Mesendoderm (in vitro differentiated cells): ENCODE results near the gene AGAP2.

Source experiments
- DNase-seq: peaks from one replicate; pipeline ENCODE4 v3.0.0; 2013
- H2AK5ac ChIP-seq: 2 replicates; pipeline ENCODE4 v1.6.1; 2013; ENCODE audit warnings: low read length, inconsistent platforms
- H2BK120ac ChIP-seq: 2 replicates; pipeline ENCODE4 v1.6.1; 2013; ENCODE audit warnings: low read depth, mild to moderate bottlenecking, low read length, moderate library complexity, mixed read lengths
- H2BK15ac ChIP-seq: replicated peaks from 2 replicates; pipeline ENCODE4 v1.6.1; 2013; ENCODE audit warnings: low read depth, mild to moderate bottlenecking, moderate library complexity
- H2BK5ac ChIP-seq: 2 replicates; pipeline ENCODE4 v1.6.1; 2013; ENCODE audit warnings: low read length, inconsistent platforms
- H3K18ac ChIP-seq: 2 replicates; pipeline ENCODE4 v1.6.1; 2013; ENCODE audit warnings: mild to moderate bottlenecking, low read length, mixed read lengths
- H3K23ac ChIP-seq: one replicate; pipeline ENCODE4 v1.6.1; 2013; ENCODE audit warnings: low read length
- H3K27ac ChIP-seq: 2 replicates; pipeline ENCODE4 v1.5.1; 2013; ENCODE audit warnings: low read depth, mild to moderate bottlenecking, inconsistent platforms, low read length, moderate library complexity
- H3K27me3 ChIP-seq: 2 replicates; pipeline ENCODE4 v1.6.1; 2013; ENCODE audit warnings: low read length, control low read depth, mild to moderate bottlenecking, inconsistent platforms; ENCODE audit not compliant: insufficient read depth, poor library complexity
- H3K36me3 ChIP-seq: 2 replicates; pipeline ENCODE4 v1.6.1; 2013; ENCODE audit warnings: low read length, inconsistent platforms; ENCODE audit not compliant: control insufficient read depth, insufficient read depth
- H3K4ac ChIP-seq: one replicate; pipeline ENCODE4 v1.6.1; 2013; ENCODE audit warnings: low read depth, mild to moderate bottlenecking, low read length, moderate library complexity
- H3K4me1 ChIP-seq: 2 replicates; pipeline ENCODE4 v1.6.1; 2013; ENCODE audit warnings: low read depth, low read length, inconsistent platforms; ENCODE audit not compliant: control insufficient read depth
- H3K4me2 ChIP-seq: 2 replicates; pipeline ENCODE4 v1.6.1; 2013; ENCODE audit warnings: low read length
- H3K4me3 ChIP-seq: 2 replicates; pipeline ENCODE4 v1.5.1; 2013; ENCODE audit warnings: mild to moderate bottlenecking, low read length
- H3K56ac ChIP-seq: one replicate; pipeline ENCODE4 v1.6.1; 2013; ENCODE audit warnings: low read length
- H3K79me1 ChIP-seq: 2 replicates; pipeline ENCODE4 v1.6.1; 2013; ENCODE audit warnings: low read length, inconsistent platforms
- H3K79me2 ChIP-seq: 2 replicates; pipeline ENCODE4 v1.6.1; 2013; ENCODE audit warnings: mild to moderate bottlenecking, low read length; ENCODE audit not compliant: control insufficient read depth, insufficient read depth
- H3K9ac ChIP-seq: 2 replicates; pipeline ENCODE4 v1.6.1; 2013; ENCODE audit warnings: low read length, inconsistent platforms
- H4K5ac ChIP-seq: one replicate; pipeline ENCODE4 v1.6.1; 2013; ENCODE audit warnings: low read length
- H4K8ac ChIP-seq: one replicate; pipeline ENCODE4 v1.6.1; 2013; ENCODE audit warnings: low read depth, mild to moderate bottlenecking, control low read depth, low read length, moderate library complexity
- WGBS: extraction: QIAGEN DNeasy Blood & Tissue Kit; methylation state at CpG from one replicate; pipeline ENCODE4 v1.1.7; 2013; ENCODE audit warnings: low lambda C conversion rate, missing lambda C conversion rate; ENCODE audit not compliant: insufficient coverage; ENCODE audit errors: extremely low coverage; 5-methylcytosine and 5-hydroxymethylcytosine counted together

AGAP2 gene

GRCh38 chr12:57771873-57772428, 33.4 kb upstream of the AGAP2 start, which contains the start of gene METTL1:
Gene METTL1, minus strand, starts transcription at chr12:57772105. Its CDS starts 22 bp downstream, at chr12:57772083.
- peak; percentile 99 for DNase-seq
- Histone ChIP-seq H3K79me1 (peaks cover 8% of the 10 kb centered on the region), H3K18ac (peak within 1 kb of the TSS; percentile 62), H2BK5ac (no peak within 1 kb of the TSS), H2BK120ac (no peak within 1 kb of the TSS), H3K9ac (peak within 1 kb of the TSS; percentile 82), H2BK15ac (no peak within 1 kb of the TSS), H3K4me3 (peak within 1 kb of the TSS; percentile 51), H3K23ac (no peak within 1 kb of the TSS), H3K79me2 (peaks cover 3% of the 10 kb centered on the region), H3K4ac (peak within 1 kb of the TSS; percentile 60), H3K56ac (peak within 1 kb of the TSS; percentile 94), H3K27ac (peak within 1 kb of the TSS; percentile 59), H3K4me1 (no peaks in the 10 kb centered on the region), H4K5ac (no peak within 1 kb of the TSS), H3K4me2 (peak within 1 kb of the TSS; percentile 84), H3K27me3 (no peaks in the 10 kb centered on the region), H3K36me3 (peaks cover 2% of the 10 kb centered on the region), H4K8ac (no peak within 1 kb of the TSS), H2AK5ac (no peak within 1 kb of the TSS)
- no CpG with 5 or more reads among the region's 28 CpGs for WGBS

GRCh38 chr12:57771236-57771872, 32.8 kb upstream of the AGAP2 start:
- no peak overlapping the region for H4K5ac ChIP-seq
- DNase-seq, result peak; percentile 97
- WGBS, result no CpG with 5 or more reads among the region's 16 CpGs

GRCh38 chr12:57770734-57771133, 32.2 kb upstream of the AGAP2 start:
- H3K27me3 ChIP-seq, result peaks cover 6% of the 10 kb centered on the region
- no peak overlapping the region for H3K4me2 ChIP-seq
- no peak overlapping the region for H3K27ac ChIP-seq
- no peak overlapping the region for H3K23ac ChIP-seq
- peaks cover 5% of the 10 kb centered on the region for H3K4me1 ChIP-seq
- no peak overlapping the region for H4K8ac ChIP-seq
- no peak overlapping the region for H2AK5ac ChIP-seq
- H3K4me3 ChIP-seq, result no peak overlapping the region
- no peak overlapping the region for H2BK15ac ChIP-seq
- no peak overlapping the region for H3K56ac ChIP-seq
- H3K9ac ChIP-seq, result peak overlapping the region; percentile 55
- no peak overlapping the region for H2BK5ac ChIP-seq
- H3K79me2 ChIP-seq, result peaks cover 3% of the 10 kb centered on the region
- H2BK120ac ChIP-seq, result no peak overlapping the region
- H3K4ac ChIP-seq, result no peak overlapping the region
- DNase-seq, result no peak
- peaks cover 2% of the 10 kb centered on the region for H3K36me3 ChIP-seq
- H3K79me1 ChIP-seq, result peaks cover 8% of the 10 kb centered on the region
- WGBS, result no CpG with 5 or more reads among the region's 4 CpGs
- no peak overlapping the region for H4K5ac ChIP-seq
- H3K18ac ChIP-seq, result no peak overlapping the region

More at GRCh38 chr12:57771236-57771872, 32.8 kb upstream of the AGAP2 start:
- H2BK5ac ChIP-seq, result no peak overlapping the region
- peaks cover 3% of the 10 kb centered on the region for H3K79me2 ChIP-seq
- no peak overlapping the region for H2AK5ac ChIP-seq
- peak overlapping the region; percentile 69 for H3K4me2 ChIP-seq
- H3K27ac ChIP-seq, result no peak overlapping the region
- H3K27me3 ChIP-seq, result no peaks in the 10 kb centered on the region
- H3K4ac ChIP-seq, result no peak overlapping the region
- H3K4me3 ChIP-seq, result peak overlapping the region; percentile 51
- peak overlapping the region; percentile 55 for H3K9ac ChIP-seq
- no peak overlapping the region for H3K18ac ChIP-seq
- no peak overlapping the region for H2BK120ac ChIP-seq
- H3K23ac ChIP-seq, result no peak overlapping the region
- peaks cover 1% of the 10 kb centered on the region for H3K4me1 ChIP-seq
- H3K79me1 ChIP-seq, result peaks cover 8% of the 10 kb centered on the region
- no peak overlapping the region for H2BK15ac ChIP-seq
- H3K56ac ChIP-seq, result peak overlapping the region; percentile 89
- no peak overlapping the region for H4K8ac ChIP-seq
- H3K36me3 ChIP-seq, result peaks cover 2% of the 10 kb centered on the region

- no peak overlapping the region for H3K4ac ChIP-seq
- H2BK15ac ChIP-seq, result no peak overlapping the region
- no peak overlapping the region for H3K18ac ChIP-seq
- no peak overlapping the region for H2AK5ac ChIP-seq
- H3K56ac ChIP-seq, result no peak overlapping the region
- no peak overlapping the region for H2BK120ac ChIP-seq
- H4K5ac ChIP-seq, result no peak overlapping the region
- peaks cover 8% of the 10 kb centered on the region for H3K79me1 ChIP-seq
- peaks cover 3% of the 10 kb centered on the region for H3K79me2 ChIP-seq
- no peak overlapping the region for H3K23ac ChIP-seq
- peaks cover 9% of the 10 kb centered on the region for H3K4me1 ChIP-seq
- peaks cover 12% of the 10 kb centered on the region for H3K27me3 ChIP-seq
- H3K27ac ChIP-seq, result no peak overlapping the region
- H2BK5ac ChIP-seq, result no peak overlapping the region
- no peak overlapping the region for H3K9ac ChIP-seq
- no CpG with 5 or more reads among the region's 11 CpGs for WGBS
- DNase-seq, result no peak
- H3K4me2 ChIP-seq, result no peak overlapping the region
- H4K8ac ChIP-seq, result no peak overlapping the region
- H3K4me3 ChIP-seq, result no peak overlapping the region
- H3K36me3 ChIP-seq, result peaks cover 2% of the 10 kb centered on the region
Measured at GRCh38 chr12:57769594-57769993, 31.1 kb upstream of the AGAP2 start.

GRCh38 chr12:57767876-57768275, 29.3 kb upstream of the AGAP2 start:
- Histone ChIP-seq H4K5ac (no peak overlapping the region), H3K4me1 (peaks cover 9% of the 10 kb centered on the region), H4K8ac (no peak overlapping the region), H3K4ac (no peak overlapping the region), H2BK15ac (no peak overlapping the region), H3K36me3 (peaks cover 2% of the 10 kb centered on the region), H3K27ac (no peak overlapping the region), H3K4me3 (no peak overlapping the region), H2AK5ac (no peak overlapping the region), H3K23ac (no peak overlapping the region), H3K79me1 (peaks cover 8% of the 10 kb centered on the region), H2BK5ac (no peak overlapping the region), H3K9ac (no peak overlapping the region), H3K56ac (no peak overlapping the region), H3K79me2 (peaks cover 3% of the 10 kb centered on the region), H3K18ac (no peak overlapping the region), H3K27me3 (peaks cover 19% of the 10 kb centered on the region), H2BK120ac (no peak overlapping the region), H3K4me2 (no peak overlapping the region)
- no peak for DNase-seq
- no CpG with 5 or more reads among the region's 3 CpGs for WGBS
